ENCODE measurements around the gene PPP2R3A.

DNA sequence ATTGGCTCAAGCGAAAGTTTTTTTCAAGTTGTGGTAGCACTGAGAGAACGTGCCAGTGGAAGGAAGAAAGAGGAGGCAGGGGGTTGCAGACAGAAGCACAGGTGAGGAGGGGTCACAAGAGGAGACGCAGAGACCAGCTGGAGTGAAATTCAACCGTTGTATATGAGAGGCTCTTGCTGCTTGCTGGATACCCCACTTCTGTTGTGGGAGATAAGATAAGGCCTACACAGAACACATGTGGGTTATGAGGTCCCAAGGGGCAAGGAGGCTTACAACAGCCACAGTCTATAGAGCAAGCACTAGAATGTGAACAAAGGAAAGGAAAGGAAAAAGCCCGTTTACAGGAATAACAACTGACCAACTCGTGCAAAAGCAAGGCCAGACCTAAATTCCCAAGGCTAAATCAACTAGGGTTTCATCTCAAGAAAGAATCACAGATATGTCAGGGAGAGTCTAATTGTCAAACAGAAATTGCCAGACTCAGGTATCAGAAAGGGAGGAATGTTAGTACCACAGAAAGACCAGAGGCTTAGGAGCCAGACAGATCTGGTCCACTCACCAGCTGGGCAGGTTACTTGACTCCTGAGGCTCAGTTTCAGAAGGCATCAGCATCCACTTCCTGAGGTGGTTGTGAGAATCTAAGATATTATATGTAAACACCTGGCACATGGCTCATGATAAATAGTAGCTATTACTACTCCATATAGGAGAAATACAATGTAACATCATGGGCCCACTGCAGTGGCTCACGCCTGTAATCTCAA, 169.7 kb downstream of the PPP2R3A start:
- TF ChIP-seq, protein P1, sequence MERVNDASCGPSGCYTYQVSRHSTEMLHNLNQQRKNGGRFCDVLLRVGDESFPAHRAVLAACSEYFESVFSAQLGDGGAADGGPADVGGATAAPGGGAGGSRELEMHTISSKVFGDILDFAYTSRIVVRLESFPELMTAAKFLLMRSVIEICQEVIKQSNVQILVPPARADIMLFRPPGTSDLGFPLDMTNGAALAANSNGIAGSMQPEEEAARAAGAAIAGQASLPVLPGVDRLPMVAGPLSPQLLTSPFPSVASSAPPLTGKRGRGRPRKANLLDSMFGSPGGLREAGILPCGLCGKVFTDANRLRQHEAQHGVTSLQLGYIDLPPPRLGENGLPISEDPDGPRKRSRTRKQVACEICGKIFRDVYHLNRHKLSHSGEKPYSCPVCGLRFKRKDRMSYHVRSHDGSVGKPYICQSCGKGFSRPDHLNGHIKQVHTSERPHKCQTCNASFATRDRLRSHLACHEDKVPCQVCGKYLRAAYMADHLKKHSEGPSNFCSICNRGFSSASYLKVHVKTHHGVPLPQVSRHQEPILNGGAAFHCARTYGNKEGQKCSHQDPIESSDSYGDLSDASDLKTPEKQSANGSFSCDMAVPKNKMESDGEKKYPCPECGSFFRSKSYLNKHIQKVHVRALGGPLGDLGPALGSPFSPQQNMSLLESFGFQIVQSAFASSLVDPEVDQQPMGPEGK (CRISPR knock-in tag; IDR thresholded peaks at IDR 0.05; ENCODE audit: borderline replicate concordance), result no peak
- TF ChIP-seq RARB (CRISPR knock-in tag; IDR thresholded peaks at IDR 0.05) (no peak), BACH2 (CRISPR knock-in tag; IDR thresholded peaks at IDR 0.05; ENCODE audit: borderline replicate concordance) (no peak), TCF4 (CRISPR knock-in tag; IDR thresholded peaks at IDR 0.05; ENCODE audit: borderline replicate concordance) (no peak), ZNF70 (CRISPR knock-in tag; IDR thresholded peaks at IDR 0.05) (no peak), ZFP30 (CRISPR knock-in tag; IDR thresholded peaks at IDR 0.05) (no peak), ESRRG (CRISPR knock-in tag; IDR thresholded peaks at IDR 0.05) (no peak), CSDC2 (CRISPR knock-in tag; IDR thresholded peaks at IDR 0.05) (no peak)
- TF ChIP-seq, protein P2, sequence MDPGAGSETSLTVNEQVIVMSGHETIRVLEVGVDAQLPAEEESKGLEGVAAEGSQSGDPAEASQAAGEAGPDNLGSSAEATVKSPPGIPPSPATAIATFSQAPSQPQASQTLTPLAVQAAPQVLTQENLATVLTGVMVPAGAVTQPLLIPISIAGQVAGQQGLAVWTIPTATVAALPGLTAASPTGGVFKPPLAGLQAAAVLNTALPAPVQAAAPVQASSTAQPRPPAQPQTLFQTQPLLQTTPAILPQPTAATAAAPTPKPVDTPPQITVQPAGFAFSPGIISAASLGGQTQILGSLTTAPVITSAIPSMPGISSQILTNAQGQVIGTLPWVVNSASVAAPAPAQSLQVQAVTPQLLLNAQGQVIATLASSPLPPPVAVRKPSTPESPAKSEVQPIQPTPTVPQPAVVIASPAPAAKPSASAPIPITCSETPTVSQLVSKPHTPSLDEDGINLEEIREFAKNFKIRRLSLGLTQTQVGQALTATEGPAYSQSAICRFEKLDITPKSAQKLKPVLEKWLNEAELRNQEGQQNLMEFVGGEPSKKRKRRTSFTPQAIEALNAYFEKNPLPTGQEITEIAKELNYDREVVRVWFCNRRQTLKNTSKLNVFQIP (CRISPR knock-in tag; IDR thresholded peaks at IDR 0.05; ENCODE audit: borderline replicate concordance, low read depth), result no peak

Data from SK-N-SH treated with all-trans-retinoic acid at 6 μM for 48 hours (cell line).